ENCODE measurements around the gene NOTCH1.

Gene NOTCH1

DNA sequence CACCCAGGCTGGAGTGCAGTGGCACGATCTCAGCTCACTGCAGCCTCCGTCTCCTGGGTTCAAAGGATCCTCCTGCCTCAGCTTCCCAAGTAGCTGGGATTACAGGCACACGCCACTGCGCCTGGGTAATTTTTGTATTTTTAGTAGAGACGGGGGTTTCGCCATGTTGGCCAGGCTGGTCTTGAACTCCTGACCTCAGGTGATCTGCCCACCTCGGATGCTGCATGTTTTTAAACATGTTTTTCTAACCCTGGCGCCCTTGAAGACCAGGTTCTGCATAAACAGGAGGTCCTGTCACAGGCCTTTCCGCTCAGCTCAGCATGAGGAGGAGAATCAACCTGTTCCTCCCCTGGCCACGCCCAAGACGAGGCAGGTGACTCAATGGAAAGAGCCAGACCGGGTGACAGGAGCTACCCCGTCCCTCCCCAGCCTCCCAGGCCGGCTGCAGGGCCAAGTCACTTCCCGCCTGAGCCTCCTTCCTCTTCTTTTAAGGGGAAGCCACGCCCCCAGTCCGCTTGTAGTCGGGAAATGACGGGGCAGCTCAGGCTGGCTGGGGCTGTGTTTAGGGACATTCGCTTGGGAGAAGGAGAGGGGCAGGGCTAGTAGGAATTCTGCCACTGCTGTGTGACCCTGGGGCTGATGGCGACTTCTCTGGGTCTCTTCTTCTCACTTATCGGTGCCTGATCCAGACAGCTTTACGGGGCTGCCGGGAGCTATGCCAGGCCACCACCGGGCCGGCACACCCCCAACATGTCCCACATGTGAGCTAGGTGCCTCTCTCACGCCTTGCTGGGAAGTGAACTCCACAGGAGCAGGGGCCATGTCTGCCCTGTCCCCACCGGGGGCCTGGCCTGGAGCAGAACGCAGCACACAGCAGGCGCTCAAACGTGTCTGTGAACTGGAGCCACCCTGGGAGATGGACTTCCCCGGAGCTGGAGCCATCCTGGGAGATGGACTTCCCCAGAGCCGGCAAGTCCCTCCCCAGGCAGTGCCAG, 6.1 kb downstream of the NOTCH1 start:
- Mint-ChIP-seq H3K36me3 (peaks cover 2% of the 10 kb centered on the region), H3K27me3 (no peaks in the 10 kb centered on the region), H3K9me3 (no peaks in the 10 kb centered on the region), H3K27ac (peak overlapping the region; percentile 62), H3K4me3 (peak overlapping the region; percentile 85), H3K4me1 (peaks cover 32% of the 10 kb centered on the region)
- DNase-seq (ENCODE audit: low spot score in 2 of 2) (peak; percentile 40 to 44), ATAC-seq (ENCODE audit: low read depth) (peak; percentile 55)

DNA sequence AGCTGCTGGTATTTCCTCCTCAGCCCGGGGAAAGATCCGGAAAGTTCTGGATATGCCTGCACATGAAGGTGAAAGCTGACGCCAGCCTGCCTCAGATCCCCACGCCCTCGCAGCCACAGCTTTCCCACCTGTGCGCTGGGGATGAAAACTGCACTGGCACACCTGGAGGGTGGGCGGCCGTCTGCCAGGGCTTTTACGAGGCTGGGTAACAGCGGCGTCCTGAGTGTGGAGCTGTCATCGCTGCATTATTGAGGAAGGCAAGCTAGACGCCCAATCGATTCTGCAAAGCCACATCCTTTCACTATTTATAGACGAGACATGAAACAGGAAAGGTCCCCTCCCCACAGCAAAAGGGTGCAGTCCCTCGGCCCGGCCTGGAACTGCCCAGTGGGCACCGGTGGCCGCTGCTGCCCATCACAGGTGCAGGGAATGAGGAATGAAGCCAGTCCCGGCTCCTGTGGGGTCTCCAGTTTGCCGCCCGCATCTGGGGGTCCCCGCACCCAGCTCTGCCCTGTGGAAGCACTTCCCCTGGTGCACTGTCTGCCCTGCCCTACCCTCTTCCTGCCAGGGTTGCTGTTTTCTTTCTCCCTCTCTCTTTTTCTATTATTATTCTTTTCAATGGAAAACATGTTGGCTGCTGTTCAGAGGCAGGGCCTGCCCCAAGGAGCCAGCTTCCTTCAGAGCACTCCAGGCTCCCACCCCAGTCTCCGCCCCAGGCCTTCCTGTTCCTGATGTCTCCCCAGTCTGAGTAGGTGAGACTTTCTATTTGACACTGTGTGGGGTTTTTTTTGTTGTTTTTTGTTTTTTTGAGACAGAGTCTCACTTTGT, 7.0 kb downstream of the NOTCH1 start:
- ATAC-seq (ENCODE audit: low read depth) (peak; percentile 59), DNase-seq (ENCODE audit: low spot score in 2 of 2) (no peak)
- H3K4me1 Mint-ChIP-seq = peaks cover 36% of the 10 kb centered on the region
- peak overlapping the region; percentile 85 for H3K4me3 Mint-ChIP-seq
- no peaks in the 10 kb centered on the region for H3K27me3 Mint-ChIP-seq
- H3K9me3 Mint-ChIP-seq = no peaks in the 10 kb centered on the region
- peaks cover 2% of the 10 kb centered on the region for H3K36me3 Mint-ChIP-seq
- H3K27ac Mint-ChIP-seq = peak overlapping the region; percentile 62

DNA sequence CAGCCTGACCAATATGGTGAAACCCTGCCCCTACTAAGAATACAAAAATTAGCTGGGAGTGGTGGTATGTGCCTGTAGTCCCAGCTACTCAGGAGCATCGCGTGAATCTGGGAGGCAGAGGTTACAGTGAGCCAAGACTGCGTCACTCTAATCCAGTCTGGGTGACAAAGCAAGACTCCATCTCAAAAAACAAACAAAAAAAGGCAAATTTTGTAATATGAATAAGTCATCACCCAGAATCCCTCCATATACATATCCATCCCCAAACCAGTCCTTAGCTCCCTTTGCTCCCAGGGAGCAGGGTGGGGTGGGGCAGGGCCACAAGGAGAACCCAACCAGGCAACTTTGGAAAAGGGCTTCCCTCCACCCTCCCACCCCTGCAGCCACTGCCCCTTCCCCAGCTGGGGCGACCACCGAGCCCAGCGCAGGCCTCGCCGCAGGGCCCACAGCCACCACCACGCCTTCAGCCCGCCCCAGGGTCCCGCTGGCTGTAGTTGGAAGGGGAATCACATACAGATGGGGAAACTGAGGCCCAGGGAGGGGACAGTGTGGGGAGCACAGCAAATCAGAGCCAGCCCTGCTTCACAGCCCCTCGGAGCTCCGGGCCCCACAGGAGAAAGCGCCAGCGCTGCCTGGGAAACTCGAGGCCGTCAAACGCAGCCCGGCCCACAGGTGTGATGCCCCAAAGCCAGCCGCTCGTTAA, 7.8 kb downstream of the NOTCH1 start:
- Mint-ChIP-seq H3K4me1 (peaks cover 40% of the 10 kb centered on the region), H3K27ac (no peak overlapping the region)

DNA sequence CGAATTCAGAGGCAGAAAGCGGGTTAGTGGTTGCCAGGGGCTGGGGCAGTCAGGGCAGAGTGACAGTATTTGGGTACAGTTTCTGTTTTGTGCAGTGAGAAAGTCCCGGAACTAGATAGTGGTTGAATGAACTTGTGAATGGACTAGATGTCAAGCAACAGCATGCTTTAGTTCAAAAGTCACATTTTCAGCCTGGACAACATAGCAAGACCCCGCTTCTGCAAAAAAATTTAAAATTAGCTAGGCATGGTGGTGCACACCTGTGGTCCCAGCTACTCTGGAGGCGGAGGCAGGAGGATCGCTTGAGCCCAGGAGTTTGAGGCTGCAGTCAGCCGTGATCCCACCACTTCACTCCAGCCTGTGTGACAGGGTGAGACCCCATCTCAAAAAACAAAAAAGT, 8.4 kb downstream of the NOTCH1 start:
- peaks cover 2% of the 10 kb centered on the region for H3K36me3 Mint-ChIP-seq
- H3K27me3 Mint-ChIP-seq = no peaks in the 10 kb centered on the region
- H3K27ac Mint-ChIP-seq = no peak overlapping the region
- H3K4me1 Mint-ChIP-seq = peaks cover 44% of the 10 kb centered on the region
- H3K4me3 Mint-ChIP-seq = no peak overlapping the region
- H3K9me3 Mint-ChIP-seq = no peaks in the 10 kb centered on the region
- DNase-seq (ENCODE audit: low spot score in 2 of 2) (no peak), ATAC-seq (ENCODE audit: low read depth) (no peak)

More for the DNA sequence above, 7.8 kb downstream of the NOTCH1 start:
- ATAC-seq (ENCODE audit: low read depth) (no peak), DNase-seq (ENCODE audit: low spot score in 2 of 2) (no peak)
- Mint-ChIP-seq H3K27me3 (no peaks in the 10 kb centered on the region), H3K9me3 (no peaks in the 10 kb centered on the region), H3K36me3 (peaks cover 2% of the 10 kb centered on the region), H3K4me3 (peak overlapping the region; percentile 85)

DNA sequence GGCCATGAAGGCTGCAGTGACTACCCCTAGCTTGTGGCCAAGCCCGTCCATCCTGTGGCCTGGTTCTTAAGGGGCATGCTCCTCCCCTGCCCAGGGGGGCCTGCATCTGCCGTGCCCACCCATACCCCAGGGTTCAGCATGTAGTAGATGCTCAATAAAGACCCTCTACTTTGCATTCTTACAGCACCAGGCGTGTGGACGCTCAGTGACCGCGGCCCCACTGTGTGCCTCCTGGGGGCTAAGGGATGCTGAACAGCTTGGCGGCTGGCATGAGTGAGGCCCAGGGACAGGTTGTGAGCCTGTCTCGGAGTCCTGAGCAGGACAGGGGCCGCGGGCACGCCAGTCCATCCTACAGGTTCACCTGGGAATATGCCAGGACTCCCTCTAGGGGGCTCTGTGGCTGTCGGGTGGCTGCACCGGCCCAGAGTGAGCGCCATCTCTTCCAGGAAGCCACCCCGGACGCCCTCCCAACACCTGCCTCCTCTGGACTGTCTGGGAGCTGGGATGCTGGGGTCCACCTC, 9.1 kb downstream of the NOTCH1 start:
- Mint-ChIP-seq H3K4me1 (peaks cover 48% of the 10 kb centered on the region), H3K27ac (no peak overlapping the region), H3K27me3 (no peaks in the 10 kb centered on the region), H3K9me3 (no peaks in the 10 kb centered on the region), H3K4me3 (no peak overlapping the region), H3K36me3 (no peaks in the 10 kb centered on the region)
- ATAC-seq (ENCODE audit: low read depth) (no peak), DNase-seq (ENCODE audit: low spot score in 2 of 2) (no peak)

DNA sequence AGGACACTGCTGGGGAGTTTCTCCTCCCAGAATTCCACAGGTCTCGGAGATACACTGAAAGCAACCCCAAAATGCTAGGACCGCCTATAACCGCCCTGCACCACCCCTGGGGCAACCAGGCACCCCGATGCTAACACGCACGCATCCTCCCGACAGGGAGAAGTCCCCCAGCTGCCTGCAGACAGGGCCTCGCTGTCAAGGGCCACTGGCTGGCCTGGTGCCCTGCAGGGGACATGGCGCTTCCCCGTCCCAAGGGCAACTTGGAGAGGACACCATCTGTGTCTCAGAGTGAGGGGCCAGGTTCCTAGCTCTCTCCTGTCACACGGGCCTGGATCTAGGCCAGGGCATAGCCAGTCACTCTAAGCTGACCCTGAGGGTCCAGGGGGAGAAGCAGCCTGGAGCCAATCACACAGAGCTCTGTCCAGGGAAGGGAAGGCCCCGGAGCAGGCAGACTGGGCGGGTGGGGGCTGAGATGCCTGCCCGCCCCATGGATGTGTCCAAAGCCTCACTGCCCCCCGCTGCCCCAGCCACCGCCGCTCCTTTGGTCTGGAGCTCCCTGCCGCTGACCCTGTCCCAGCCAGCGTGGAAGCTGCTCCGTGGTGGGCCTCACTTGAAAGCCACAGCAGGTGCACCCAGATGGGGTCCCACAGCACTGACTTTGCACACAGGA, 9.7 kb downstream of the NOTCH1 start:
- no peak for DNase-seq (ENCODE audit: low spot score in 2 of 2)
- peaks cover 48% of the 10 kb centered on the region for H3K4me1 Mint-ChIP-seq
- H3K4me3 Mint-ChIP-seq = no peak overlapping the region
- no peaks in the 10 kb centered on the region for H3K36me3 Mint-ChIP-seq
- no peak overlapping the region for H3K27ac Mint-ChIP-seq
- no peaks in the 10 kb centered on the region for H3K9me3 Mint-ChIP-seq
- ATAC-seq (ENCODE audit: low read depth) = no peak
- H3K27me3 Mint-ChIP-seq = no peaks in the 10 kb centered on the region

DNA sequence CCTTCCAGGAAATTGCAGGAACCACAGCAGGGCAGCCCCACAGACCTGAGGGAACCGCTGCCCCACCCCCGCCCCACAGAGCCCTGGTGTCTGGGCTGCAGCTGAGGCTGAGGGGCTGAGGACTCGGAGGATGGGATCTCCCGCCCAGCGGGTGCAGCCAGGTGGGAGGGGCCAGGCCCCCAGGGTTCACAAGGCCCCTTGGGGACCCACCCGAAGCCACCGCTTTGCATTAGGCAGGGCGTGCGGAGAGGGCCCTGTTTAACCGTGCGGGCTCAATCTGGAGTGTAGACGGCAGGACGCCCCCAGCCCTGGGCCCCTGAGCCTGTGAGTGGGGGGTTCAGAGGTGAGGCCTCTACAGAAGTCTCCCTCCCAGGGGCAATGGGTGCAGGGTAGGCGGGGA, 10.8 kb downstream of the NOTCH1 start:
- no peak for DNase-seq (ENCODE audit: low spot score in 2 of 2)
- peak overlapping the region; percentile 43 for H3K4me3 Mint-ChIP-seq
- H3K36me3 Mint-ChIP-seq = no peaks in the 10 kb centered on the region
- peak; percentile 40 for ATAC-seq (ENCODE audit: low read depth)
- peaks cover 44% of the 10 kb centered on the region for H3K4me1 Mint-ChIP-seq
- H3K27ac Mint-ChIP-seq = no peak overlapping the region
- no peaks in the 10 kb centered on the region for H3K9me3 Mint-ChIP-seq
- H3K27me3 Mint-ChIP-seq = no peaks in the 10 kb centered on the region

DNA sequence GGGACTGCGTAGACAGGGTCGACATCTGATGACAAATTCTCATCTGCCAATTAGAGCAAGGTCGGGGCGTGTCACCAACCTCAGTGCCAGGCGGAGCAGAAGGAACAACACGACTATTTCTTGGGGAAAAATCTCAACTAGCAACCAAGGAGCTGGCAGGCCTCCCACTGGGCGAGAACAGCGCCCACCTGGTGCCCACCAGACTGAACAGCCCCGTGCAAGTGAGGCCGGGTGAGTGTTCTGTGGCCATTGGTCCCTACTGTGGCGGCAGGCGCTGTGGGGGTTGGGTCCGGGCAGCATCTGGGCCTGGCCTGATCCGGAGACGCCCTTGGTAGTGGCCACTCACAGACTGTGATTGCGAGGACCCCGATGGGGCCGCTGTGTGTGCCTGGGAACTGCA, 11.5 kb downstream of the NOTCH1 start:
- peaks cover 37% of the 10 kb centered on the region for H3K4me1 Mint-ChIP-seq

DNA sequence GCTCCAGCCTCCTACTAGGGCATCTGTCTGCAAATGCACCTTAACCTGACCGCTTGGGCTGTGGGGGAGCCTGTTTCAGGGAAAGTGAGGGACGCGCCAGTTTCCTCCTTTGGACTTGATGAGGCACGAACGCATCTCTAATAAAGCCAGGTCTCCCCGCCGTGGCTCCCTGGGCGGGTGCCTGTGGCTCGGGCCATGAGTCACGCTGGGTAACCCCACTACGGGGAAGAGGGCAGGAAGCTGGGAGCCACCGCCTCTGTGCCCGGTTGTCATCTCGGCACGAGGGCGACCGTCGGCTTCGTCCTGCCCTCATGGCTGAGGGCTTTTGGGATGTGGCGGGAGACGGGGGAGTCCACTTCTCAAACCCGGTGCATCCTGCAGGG, 12.1 kb downstream of the NOTCH1 start:
- Mint-ChIP-seq H3K27ac (no peak overlapping the region), H3K9me3 (no peaks in the 10 kb centered on the region), H3K4me3 (peak overlapping the region; percentile 62), H3K36me3 (no peaks in the 10 kb centered on the region), H3K27me3 (no peaks in the 10 kb centered on the region), H3K4me1 (peaks cover 31% of the 10 kb centered on the region)
- peak; percentile 11 for ATAC-seq (ENCODE audit: low read depth)
- DNase-seq (ENCODE audit: low spot score in 2 of 2) = no peak

More for the DNA sequence above, 11.5 kb downstream of the NOTCH1 start:
- ATAC-seq (ENCODE audit: low read depth) = no peak
- DNase-seq (ENCODE audit: low spot score in 2 of 2) = no peak
- Mint-ChIP-seq H3K27ac (no peak overlapping the region), H3K27me3 (no peaks in the 10 kb centered on the region), H3K9me3 (no peaks in the 10 kb centered on the region), H3K36me3 (no peaks in the 10 kb centered on the region), H3K4me3 (peak overlapping the region; percentile 62)

DNA sequence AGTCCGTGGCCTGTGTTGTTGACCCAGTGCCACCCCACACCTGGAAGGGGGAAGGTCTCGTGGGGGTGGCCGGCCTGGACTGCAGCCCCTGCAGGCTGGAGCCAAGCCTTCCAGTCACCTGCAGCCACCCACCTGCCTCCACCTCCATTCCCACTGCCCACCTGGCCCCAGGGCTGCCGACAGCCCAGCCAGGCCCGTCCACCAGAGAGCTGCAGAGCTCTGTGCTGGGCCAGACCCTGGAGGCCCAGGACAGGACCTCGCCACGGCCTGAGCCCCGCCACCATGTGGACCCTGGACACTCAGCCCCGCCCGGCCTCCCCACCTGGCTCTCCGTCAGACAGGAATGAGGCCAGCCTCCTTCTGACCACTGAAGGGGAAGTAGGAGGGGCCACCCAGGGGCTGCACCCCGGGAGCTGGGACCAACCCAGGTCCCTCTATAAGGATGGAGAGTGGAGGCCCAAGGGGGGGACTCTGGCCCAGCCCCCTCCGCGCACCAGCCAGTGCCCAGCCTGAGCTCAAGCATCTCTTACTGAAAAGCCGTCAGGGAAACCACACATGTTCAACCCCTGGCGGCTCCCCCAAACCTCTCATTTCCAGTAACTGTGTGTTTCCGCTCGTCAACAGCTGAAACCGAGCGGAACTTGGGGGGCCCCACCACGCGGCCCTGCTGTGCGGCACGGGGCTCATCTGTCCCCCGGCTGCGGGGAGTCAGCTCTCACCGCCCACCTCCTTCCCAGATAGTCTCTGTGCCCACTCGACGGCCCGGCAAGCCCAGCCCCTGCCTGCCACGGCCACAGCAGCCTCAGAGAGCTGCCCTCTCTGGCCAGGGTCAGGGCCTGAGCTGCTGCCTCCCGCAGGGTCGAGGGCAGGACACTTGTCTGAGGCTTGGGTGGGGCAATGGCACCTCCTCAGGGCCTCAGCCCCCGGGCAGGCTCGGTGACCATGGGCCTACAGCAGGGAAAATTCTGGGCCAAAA, 12.8 kb downstream of the NOTCH1 start:
- ATAC-seq (ENCODE audit: low read depth) (peak; percentile 61), DNase-seq (ENCODE audit: low spot score in 2 of 2) (no peak)
- Mint-ChIP-seq H3K9me3 (no peaks in the 10 kb centered on the region), H3K27me3 (no peaks in the 10 kb centered on the region), H3K4me1 (peaks cover 29% of the 10 kb centered on the region), H3K4me3 (peak overlapping the region; percentile 62), H3K27ac (no peak overlapping the region), H3K36me3 (no peaks in the 10 kb centered on the region)

DNA sequence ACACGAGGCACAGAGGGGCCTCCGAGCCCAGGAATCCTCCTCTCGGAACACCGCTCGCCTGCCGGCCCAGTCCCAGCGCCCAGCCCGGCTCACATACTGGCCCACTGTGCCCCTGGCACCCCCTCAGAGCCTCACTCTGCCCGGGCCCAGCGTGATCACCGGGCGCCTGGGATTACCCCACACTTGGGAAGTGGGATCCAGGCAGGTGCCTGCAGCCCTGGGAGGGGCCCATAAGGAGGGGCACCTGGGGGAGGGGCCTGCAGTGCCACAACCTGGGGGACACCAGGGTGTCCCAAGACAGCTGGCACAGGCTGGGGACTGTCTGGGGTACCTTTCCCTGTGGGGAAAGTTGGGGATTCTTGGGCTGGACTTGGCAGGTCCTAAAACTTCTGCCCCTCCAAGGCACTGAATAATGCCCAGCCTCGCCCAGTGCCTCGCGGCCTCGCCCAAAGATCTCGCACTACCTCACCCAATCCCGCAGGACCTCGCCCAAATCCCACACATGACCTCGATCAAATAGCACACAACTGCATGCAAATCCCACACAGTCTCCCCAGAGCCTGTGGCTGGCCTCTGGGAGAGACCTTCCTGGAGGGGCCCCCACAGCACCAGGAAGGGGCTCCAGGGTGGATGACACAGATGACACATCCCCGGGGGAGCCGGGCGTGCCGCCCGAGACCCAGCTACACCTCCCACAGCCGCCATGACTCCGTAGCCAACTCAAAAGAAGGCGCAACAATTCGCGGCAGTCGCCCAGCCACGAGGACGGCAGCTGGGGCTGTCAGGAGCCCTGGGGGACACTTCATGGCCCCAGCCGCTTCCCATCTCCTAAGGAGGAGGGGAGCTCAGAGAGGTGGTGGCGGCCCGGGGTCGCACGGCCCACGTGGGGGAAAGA, 13.7 kb downstream of the NOTCH1 start:
- Mint-ChIP-seq H3K4me3 (peak overlapping the region; percentile 41), H3K36me3 (no peaks in the 10 kb centered on the region), H3K9me3 (no peaks in the 10 kb centered on the region), H3K27ac (no peak overlapping the region), H3K4me1 (peaks cover 30% of the 10 kb centered on the region), H3K27me3 (no peaks in the 10 kb centered on the region)
- ATAC-seq (ENCODE audit: low read depth) (no peak), DNase-seq (ENCODE audit: low spot score in 2 of 2) (no peak)

Data from memory B cell (primary cell).